Esophagus muscularis mucosa (tissue), 4 donors: Measurements from ENCODE around the gene SIPA1L2. TPM values are rescaled to one million over a fixed set of nuclear protein-coding genes. Genes with fewer than 3 reads are reported as not detected.

Experiments used
- DNase-seq: peaks from one replicate; pipeline ENCODE4 v3.0.0-alpha.2; 2017; ENCODE audit errors: extremely low spot score
- H3K27ac ChIP-seq, 4 donors: fragments of 200-600 bp; sonication (generic); replicated peaks in 1 of 4; 1 replicate in 3 of 4; 2 replicates in 1 of 4; pipeline ENCODE4 v1.5.1; 2016 to 2019; ENCODE audit warnings: mild to moderate bottlenecking in 1 of 4
- H3K27me3 ChIP-seq, 4 donors: fragments of 200-600 bp; sonication (generic); one replicate each; pipeline versions ENCODE4 v1.5.1 to v1.6.0; 2016 to 2019
- H3K36me3 ChIP-seq, 4 donors: fragments of 200-600 bp; sonication (generic); one replicate each; pipeline ENCODE4 v1.5.1; 2016 to 2019
- H3K4me1 ChIP-seq, 4 donors: fragments of 200-600 bp; sonication (generic); one replicate each; pipeline ENCODE4 v1.5.1; 2016 to 2019
- H3K4me3 ChIP-seq, 4 donors: fragments of 200-600 bp; sonication (generic); 1 replicate in 2 of 4; 2 replicates in 2 of 4; pipeline ENCODE4 v1.5.1; 2016 to 2019; ENCODE audit warnings: mild to moderate bottlenecking in 4 of 4, moderate library complexity in 1 of 4
- H3K9me3 ChIP-seq, 4 donors: fragments of 200-600 bp; sonication (generic); 1 replicate in 3 of 4; 2 replicates in 1 of 4; pipeline ENCODE4 v1.5.1; 2016 to 2019
- CTCF ChIP-seq, 3 experiments: fragments of 200-600 bp in 2 of 3; fragments of 450-650 bp in 1 of 3; sonication (generic) in 2 of 3; IDR thresholded peaks; one replicate each; pipeline ENCODE4 v1.5.1; 2017 to 2019; ENCODE audit warnings: antibody characterized with exemption in 3 of 3, mild to moderate bottlenecking in 2 of 3, moderate library complexity in 1 of 3
- EP300 ChIP-seq: sonication (generic); formaldehyde crosslinking; IDR thresholded peaks from one replicate; pipeline ENCODE4 v1.6.1; 2017; ENCODE audit warnings: antibody characterized with exemption
- POLR2A ChIP-seq: fragments of 450-650 bp; IDR thresholded peaks from one replicate; pipeline ENCODE4 v1.6.1; 2017; ENCODE audit warnings: antibody characterized with exemption, moderate library complexity, mild to moderate bottlenecking, low read depth
- POLR2AphosphoS5 ChIP-seq, 2 donors: sonication (generic); formaldehyde crosslinking; IDR thresholded peaks; one replicate each; pipeline ENCODE4 v1.6.1; 2017; ENCODE audit warnings: antibody characterized with exemption in 2 of 2
- WGBS: methylation state at CpG from one replicate; pipeline ENCODE4 v1.1.5; 2018; 5-methylcytosine and 5-hydroxymethylcytosine counted together
- intact Hi-C: fragments of 100-400 bp; cut with DNase I; formaldehyde crosslinking; loops from one replicate; pipeline ENCODE4 v1.15.1; 2023
- total RNA-seq, 4 donors: library from RNA; depleted of rRNA; stranded (reverse); fragments of >200 nt; gene quantifications; one replicate each; pipeline versions ENCODE4 v1.1.0 to v1.2.1, GENCODE V29; 2016

SIPA1L2 gene
- total RNA-seq, 4 donors from 2014 or later, result 37.4 to 59.0 (median 43.0) TPM

GRCh38 chr1:232622378-232622777 is 7.6 kb downstream of the SIPA1L2 start:
- H3K27ac ChIP-seq, result peak overlapping the region in 1 of 4 donors; percentile 5

GRCh38 chr1:232621050-232621449 is 8.9 kb downstream of the SIPA1L2 start:
- H3K9me3 ChIP-seq, result no peaks in the 10 kb centered on the region
- H3K27ac ChIP-seq, result peak overlapping the region; percentile 73 to 81 (median 76)
- intact Hi-C loops, result loop anchor here (10.0 kb wide), 2 partner anchors 186 to 476 kb away; no protein-coding TSS in a partner anchor
- H3K4me1 ChIP-seq, result peaks cover 43 to 67% (median 44%) of the 10 kb centered on the region in 4 donors
- 82% methylated on average over 3 of the region's 3 CpGs for WGBS
- H3K27me3 ChIP-seq, result no peaks in the 10 kb centered on the region
- no peaks in the 10 kb centered on the region for H3K36me3 ChIP-seq
- DNase-seq, result no peak
- TF ChIP-seq CTCF (IDR thresholded peaks at IDR 0.05) (no peak), EP300 (no peak), POLR2AphosphoS5 (IDR thresholded peaks at IDR 0.05) (no peak), POLR2A (no peak)
- no peak overlapping the region for H3K4me3 ChIP-seq

More at GRCh38 chr1:232622378-232622777, 7.6 kb downstream of the SIPA1L2 start:
- Histone ChIP-seq H3K4me1 (peaks cover 37 to 68% (median 53%) of the 10 kb centered on the region in 4 donors), H3K9me3 (no peaks in the 10 kb centered on the region), H3K27me3 (no peaks in the 10 kb centered on the region), H3K4me3 (no peak overlapping the region), H3K36me3 (no peaks in the 10 kb centered on the region)
- WGBS, result 67% methylated on average over 2 of the region's 2 CpGs
- intact Hi-C loops, result loop anchor here (10.0 kb wide), 2 partner anchors 188 to 478 kb away; no protein-coding TSS in a partner anchor
- DNase-seq, result no peak
- TF ChIP-seq POLR2AphosphoS5 (IDR thresholded peaks at IDR 0.05), result no peak
- no peak for TF ChIP-seq CTCF (IDR thresholded peaks at IDR 0.05)
- TF ChIP-seq POLR2A, result no peak
- TF ChIP-seq EP300, result no peak

GRCh38 chr1:232620356-232620969 is 9.5 kb downstream of the SIPA1L2 start:
- TF ChIP-seq POLR2A (no peak), EP300 (no peak), CTCF (IDR thresholded peaks at IDR 0.05) (no peak), POLR2AphosphoS5 (IDR thresholded peaks at IDR 0.05) (peak; percentile 75 to 85)
- Histone ChIP-seq H3K4me3 (peak overlapping the region; percentile 15 to 37 (median 28)), H3K27ac (peak overlapping the region; percentile 73 to 81 (median 76)), H3K4me1 (peaks cover 42 to 64% (median 44%) of the 10 kb centered on the region in 4 donors), H3K9me3 (no peaks in the 10 kb centered on the region), H3K36me3 (no peaks in the 10 kb centered on the region), H3K27me3 (no peaks in the 10 kb centered on the region)
- intact Hi-C loops, result loop anchor here (10.0 kb wide), 2 partner anchors 186 to 476 kb away; no protein-coding TSS in a partner anchor
- WGBS, result 3% methylated on average over 6 of the region's 6 CpGs
- DNase-seq, result no peak

GRCh38 chr1:232617237-232617636 is 12.7 kb downstream of the SIPA1L2 start:
- DNase-seq, result no peak

More at GRCh38 chr1:232617237-232617636, 12.7 kb downstream of the SIPA1L2 start:
- peaks cover 48 to 68% (median 57%) of the 10 kb centered on the region in 4 donors for H3K4me1 ChIP-seq
- H3K36me3 ChIP-seq, result no peaks in the 10 kb centered on the region
- no peak for TF ChIP-seq CTCF (IDR thresholded peaks at IDR 0.05)
- no peak for TF ChIP-seq POLR2AphosphoS5 (IDR thresholded peaks at IDR 0.05)
- TF ChIP-seq POLR2A, result no peak
- no peak for TF ChIP-seq EP300
- H3K4me3 ChIP-seq, result no peak overlapping the region
- no peak overlapping the region for H3K27ac ChIP-seq
- 83% methylated on average over 1 of the region's 1 CpG for WGBS
- no peaks in the 10 kb centered on the region for H3K9me3 ChIP-seq
- H3K27me3 ChIP-seq, result no peaks in the 10 kb centered on the region
- intact Hi-C loops, result no loop called here
